Stimulated activated CD8-positive, alpha-beta memory T cell treated with anti-CD3 and anti-CD28 coated beads, Interleukin-4, amount 100 ng/mL, for 48 hours (primary cell): ENCODE results near the gene A2M.

Experiments
- DNase-seq: peaks from one replicate; pipeline ENCODE4 v3.0.0-alpha.2; 2020

A2M gene

GRCh38 chr12:9120487-9121184 lies 4.9 kb upstream of the A2M start:
- no peak for DNase-seq

- no peak for DNase-seq
These were observed 2.4 kb upstream of the A2M start for GRCh38 chr12:9118158-9118557.

- no peak for DNase-seq
These were observed 773 bp downstream of the A2M start for GRCh38 chr12:9114946-9115345.

GRCh38 chr12:9113987-9114309 lies 1.8 kb downstream of the A2M start:
- DNase-seq, result no peak

- no peak for DNase-seq
These were observed 2.3 kb downstream of the A2M start for GRCh38 chr12:9113296-9113986.

- DNase-seq, result no peak
These were observed 3.5 kb downstream of the A2M start for GRCh38 chr12:9112076-9112853.

- no peak for DNase-seq
These were observed 4.2 kb downstream of the A2M start for GRCh38 chr12:9111525-9111924.

- DNase-seq, result no peak
These were observed 5.8 kb downstream of the A2M start for GRCh38 chr12:9109737-9110491.

GRCh38 chr12:9109213-9109522 lies 6.6 kb downstream of the A2M start:
- no peak for DNase-seq

GRCh38 chr12:9108504-9109212 lies 7.1 kb downstream of the A2M start:
- DNase-seq, result no peak

- DNase-seq, result no peak
These were observed 8.2 kb downstream of the A2M start for GRCh38 chr12:9107542-9107873.

GRCh38 chr12:9106610-9107541 lies 8.8 kb downstream of the A2M start:
- DNase-seq, result no peak

- DNase-seq, result no peak
These were observed 9.7 kb downstream of the A2M start for GRCh38 chr12:9106067-9106466.

GRCh38 chr12:9104767-9105423 lies 10.8 kb downstream of the A2M start:
- no peak for DNase-seq

GRCh38 chr12:9104087-9104486 lies 11.6 kb downstream of the A2M start:
- no peak for DNase-seq

GRCh38 chr12:9103050-9103849 lies 12.5 kb downstream of the A2M start:
- DNase-seq, result no peak

GRCh38 chr12:9101018-9101687 lies 14.6 kb downstream of the A2M start:
- DNase-seq, result no peak

GRCh38 chr12:9099552-9100190 lies 16.0 kb downstream of the A2M start:
- DNase-seq, result no peak

- no peak for DNase-seq
These were observed 17.2 kb downstream of the A2M start for GRCh38 chr12:9098463-9099026.
